T-helper 1 cell (primary cell): ENCODE data around the gene PLCE1.

Source experiments
- DNase-seq, 5 donors: peaks; one replicate each; pipeline ENCODE4 v3.0.0-alpha.2; 2012 to 2020

Gene PLCE1

GRCh38 chr10:94025806-94026205 is 32.1 kb downstream of the PLCE1 start:
- DNase-seq = no peak

- DNase-seq = no peak
These were observed 33.5 kb downstream of the PLCE1 start for GRCh38 chr10:94027197-94027596.

DNA sequence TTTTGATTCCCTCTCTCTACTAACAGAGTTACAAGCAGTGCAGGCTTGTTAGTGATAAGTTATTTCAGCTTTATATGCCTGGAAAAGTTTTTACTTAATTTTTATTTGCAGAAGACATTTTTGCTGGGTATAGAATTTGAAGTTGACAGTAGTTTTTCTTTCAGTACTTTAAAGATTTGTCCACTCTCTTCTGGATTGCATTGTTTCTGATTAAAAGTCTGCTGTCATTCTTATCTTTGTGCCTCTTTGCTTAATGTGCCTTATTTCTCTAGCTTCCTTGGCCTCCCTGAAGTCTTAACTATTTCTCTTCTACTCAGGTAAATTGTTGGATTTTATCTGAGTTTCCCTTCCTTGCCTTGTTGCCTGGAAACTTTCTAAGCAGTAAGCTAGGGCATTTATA is 36.2 kb downstream of the PLCE1 start:
- no peak for DNase-seq

DNA sequence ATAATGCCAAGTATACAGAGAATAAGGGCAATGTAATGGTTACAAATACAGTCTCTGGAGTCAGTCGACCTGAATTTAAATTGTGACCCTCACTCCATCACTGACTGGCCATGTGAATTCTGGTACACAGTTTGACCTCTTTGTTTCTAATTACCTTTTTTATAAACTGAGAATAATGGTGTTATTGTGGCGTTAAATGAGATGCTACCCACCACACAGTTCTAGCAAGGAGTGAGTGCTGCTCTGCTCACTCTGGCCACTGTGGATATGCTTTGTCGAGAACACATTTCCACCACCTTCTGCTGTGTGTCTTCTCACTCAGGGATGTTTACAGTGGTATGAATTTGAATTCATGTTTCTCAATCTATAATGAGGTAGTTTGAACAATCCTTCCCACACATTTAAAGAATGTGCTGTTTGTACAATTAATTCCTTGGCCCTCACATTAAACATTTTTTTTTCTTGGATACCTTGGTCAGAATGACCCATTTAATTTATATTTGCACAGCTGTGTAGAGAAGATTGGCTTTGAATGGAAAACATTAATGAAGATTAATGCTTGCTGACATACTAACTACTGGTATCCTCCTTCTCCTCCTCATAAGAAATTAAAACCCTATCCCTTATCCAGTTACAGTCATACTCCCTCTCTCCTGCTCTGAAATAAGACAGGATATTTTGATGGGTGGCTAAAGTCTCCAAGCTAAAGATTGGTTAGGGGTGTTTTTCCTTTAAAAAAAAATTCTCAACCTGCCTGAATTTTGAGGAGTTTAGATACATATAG is 42.4 kb downstream of the PLCE1 start:
- DNase-seq = no peak

- no peak for DNase-seq
These were observed 43.0 kb downstream of the PLCE1 start for GRCh38 chr10:94036766-94037033.

DNA sequence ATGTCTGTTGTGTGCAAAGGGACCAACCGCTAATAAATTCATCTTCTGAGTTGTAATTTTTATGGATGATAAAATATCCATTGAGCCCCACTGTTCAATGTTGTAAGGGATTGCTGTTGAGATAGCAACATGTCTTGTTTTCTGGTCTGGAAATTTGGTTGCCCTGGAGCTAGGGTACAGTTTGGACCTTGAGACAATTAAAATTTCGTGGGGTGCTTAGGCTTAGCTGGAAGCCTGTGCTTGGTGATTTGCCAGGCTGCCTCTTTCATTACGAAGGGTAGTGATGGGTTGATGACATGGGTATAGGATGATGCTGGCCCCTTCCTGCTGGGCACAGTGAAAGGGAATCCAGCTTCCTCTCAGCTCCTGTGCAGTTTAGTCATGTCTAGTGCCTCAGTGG is 43.6 kb downstream of the PLCE1 start:
- DNase-seq = no peak

DNA sequence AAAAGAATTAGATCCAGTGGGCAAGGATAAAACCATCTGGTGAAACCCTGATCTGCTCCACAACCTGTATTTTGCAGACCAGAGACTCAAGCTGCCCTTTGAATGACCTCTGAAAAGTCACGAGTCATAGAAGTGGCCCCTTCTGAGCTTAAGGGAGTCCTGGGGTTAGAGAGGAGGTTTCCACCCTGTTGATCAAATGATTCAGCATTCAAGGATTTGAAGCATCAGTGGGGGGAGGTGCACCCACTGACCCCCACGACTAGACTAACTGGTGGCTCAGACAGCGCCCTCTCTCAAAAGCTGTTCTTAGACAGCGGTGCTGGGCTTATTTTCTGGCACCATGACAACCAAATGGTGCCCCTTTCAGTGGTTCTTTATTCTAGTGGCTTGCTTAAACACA is 44.3 kb downstream of the PLCE1 start:
- DNase-seq = no peak

DNA sequence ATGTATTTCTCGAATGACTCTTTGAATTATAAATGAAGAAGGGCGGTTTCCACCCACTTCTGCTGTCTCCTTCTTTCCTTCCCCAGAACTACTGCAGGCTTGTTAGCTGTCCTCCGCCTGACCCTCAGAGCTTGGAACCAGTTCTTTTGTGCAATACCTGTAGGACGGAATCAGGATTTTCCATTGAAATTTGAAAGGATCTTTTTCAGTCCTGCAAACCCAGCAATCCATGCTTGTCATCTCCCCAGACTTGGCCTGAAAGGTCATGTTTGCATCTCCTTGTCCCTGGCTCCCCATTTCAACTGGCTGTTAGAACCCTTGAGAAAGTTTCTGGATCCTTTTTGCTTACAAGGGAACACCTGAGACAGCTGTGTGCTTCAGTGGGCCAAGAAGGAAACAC is 47.5 kb downstream of the PLCE1 start:
- DNase-seq = no peak

- no peak for DNase-seq
These were observed 48.5 kb downstream of the PLCE1 start for GRCh38 chr10:94042001-94042833.

DNA sequence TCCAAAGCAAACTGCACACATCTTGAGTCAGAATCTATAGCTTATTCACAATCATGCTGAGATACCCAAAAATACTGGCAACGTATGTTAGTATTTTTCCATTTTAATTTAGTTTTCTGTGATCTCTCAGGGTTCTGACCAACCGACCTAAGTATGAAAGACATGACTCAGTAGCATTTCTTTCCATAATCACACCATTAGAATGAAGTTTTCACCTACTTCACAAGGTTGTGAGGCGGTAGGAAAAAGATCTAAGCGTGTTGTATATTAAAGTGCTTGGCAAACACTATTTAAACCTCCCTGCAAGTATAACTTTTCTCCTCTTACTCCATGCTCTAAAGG is 49.1 kb downstream of the PLCE1 start:
- DNase-seq = no peak
